IPS-NIHi7 (cell line): ENCODE data around the gene ABHD14A.
"Not testable (repeated sequence)": the region's sequence is repeated elsewhere in the genome, so short reads cannot be mapped to it uniquely, and the experiment has no call there.

ENCODE experiments used
- DNase-seq: peaks from one replicate; pipeline ENCODE4 v3.0.0; 2012; ENCODE audit warnings: mixed read lengths; ENCODE audit errors: extremely low spot score

The ABHD14A gene

DNA sequence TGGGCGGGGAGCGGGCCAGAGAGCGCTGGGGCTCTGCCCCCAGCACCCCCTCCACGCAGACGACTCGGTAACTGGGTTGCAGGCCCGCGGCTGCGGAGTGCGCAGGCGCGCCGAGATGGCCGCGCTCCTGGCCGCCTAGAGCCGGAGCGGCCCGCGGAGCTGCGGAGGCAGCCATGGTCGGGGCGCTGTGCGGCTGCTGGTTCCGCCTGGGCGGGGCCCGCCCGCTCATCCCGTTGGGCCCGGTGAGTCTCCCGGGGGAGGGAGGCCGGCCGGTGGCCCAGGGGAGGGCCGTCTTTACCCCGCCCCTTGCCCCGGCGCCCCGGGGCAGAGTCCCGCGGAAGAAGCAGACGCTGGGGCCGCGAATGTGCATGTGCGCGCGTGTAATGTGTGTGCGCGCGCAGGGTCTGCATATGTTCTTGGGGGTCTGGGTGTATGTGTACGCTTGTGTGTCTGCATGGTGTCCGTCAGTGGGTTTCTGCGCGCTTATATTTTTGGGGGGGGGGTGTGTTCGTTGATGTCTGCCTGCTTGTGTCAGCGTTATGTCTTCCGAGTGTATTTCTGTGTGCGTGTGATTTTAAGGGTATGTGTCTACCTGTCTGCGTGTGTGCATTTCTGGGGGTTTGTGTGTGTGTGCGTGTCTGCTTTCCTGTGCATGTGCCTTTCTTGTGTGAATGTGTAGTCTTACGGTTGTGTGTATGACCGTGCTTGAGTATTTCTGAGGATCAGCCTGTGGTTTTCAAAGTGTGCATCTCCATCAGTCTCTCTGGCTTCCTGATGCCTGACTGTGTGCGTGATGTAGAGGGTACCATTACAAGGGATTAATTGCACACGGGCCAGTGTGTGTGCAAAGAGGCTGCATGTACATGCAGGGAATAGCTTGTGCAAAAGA is at the start of gene ABHD14A:
Gene ABHD14A (plus strand): TSS at position 102 of the 889 bp plus-strand sequence. CDS start 72 bp downstream, at position 174.
- DNase-seq: peak; percentile 83

- DNase-seq: no peak
Observed at GRCh38 chr3:51927061-51927977, 47.5 kb upstream of the ABHD14A start.

DNA sequence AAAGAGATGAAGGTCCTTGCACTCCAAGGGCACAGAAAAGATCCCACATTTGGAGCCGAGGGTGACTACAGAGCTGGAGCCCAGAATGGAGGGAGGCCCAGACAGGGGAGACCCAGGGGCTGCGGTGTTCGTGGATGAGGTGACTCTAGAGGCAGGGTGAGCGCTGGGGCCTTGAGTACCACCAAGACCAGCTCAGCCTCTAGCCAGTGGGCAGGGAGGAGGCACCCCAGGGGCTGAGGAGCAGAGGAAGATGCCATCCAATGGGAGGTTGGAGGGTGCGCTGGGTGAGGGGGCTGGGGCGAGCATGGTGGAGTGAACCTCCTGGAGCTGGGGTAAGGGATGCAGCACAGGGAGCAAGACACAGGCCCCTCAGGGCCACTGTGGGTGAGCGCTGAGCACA is 46.4 kb upstream of the ABHD14A start:
- DNase-seq: no peak

DNA sequence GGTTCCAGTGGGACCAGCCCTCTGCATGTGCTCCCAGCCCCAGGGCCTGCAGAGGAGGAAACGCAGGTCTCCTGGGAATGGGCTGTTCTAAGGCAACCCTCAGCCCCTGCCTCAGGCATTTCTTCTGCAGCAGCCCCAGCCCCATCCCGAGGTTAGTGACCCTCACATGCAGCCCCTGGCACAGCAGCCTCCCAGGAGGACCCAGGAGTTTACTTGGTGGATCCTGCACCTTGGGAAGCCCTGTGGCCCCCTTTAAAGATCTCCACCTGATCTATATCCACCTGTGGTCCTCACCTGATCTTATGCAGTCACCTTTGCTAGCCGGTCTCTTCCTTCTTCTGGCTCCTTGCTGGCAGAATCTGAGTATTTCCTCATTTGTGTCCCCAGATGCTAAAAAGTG is 45.9 kb upstream of the ABHD14A start:
- DNase-seq: not testable (repeated sequence)

- DNase-seq: peak; percentile 86
Observed at GRCh38 chr3:51929420-51930003, 45.4 kb upstream of the ABHD14A start.

DNA sequence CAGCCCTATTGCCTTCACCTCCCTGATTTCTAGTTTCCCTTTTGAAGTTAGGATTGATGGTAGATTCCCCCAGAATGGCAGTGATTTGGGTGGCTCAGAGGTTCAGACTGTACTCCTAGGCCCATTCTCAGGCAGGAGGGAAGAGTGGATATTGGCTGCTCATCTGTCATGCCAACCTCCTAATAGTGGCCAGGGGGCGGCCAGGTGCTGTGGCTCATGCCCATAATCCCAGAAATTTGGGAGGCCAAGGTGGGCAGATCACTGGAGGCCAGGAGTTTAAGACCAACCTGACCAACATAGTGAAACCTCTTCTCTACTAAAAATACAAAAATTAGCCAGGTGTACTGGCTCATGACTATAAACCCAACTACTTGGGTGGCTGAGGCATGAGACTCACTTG is 44.4 kb upstream of the ABHD14A start:
- peak; percentile 3 for DNase-seq

DNA sequence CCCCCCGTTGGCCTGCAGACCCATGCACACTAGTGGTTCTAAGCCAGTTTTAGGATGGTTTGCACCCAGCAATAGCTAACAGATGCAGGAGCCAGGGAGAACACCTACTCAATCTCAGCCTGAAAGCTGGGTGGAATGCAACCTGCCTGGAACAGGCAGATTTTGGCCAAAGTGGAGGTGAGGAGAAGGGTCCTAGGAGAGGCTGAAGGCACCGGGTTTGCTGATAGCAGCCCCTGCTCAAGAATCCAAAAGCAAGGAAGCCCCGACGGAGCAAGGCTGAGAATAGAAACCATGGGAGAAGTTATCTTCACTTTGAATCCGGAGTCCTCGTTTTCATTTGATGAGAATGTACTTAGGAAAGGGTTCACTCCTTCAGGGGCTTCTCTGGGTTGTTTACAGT is 43.1 kb upstream of the ABHD14A start:
- peak; percentile 2 for DNase-seq

DNA sequence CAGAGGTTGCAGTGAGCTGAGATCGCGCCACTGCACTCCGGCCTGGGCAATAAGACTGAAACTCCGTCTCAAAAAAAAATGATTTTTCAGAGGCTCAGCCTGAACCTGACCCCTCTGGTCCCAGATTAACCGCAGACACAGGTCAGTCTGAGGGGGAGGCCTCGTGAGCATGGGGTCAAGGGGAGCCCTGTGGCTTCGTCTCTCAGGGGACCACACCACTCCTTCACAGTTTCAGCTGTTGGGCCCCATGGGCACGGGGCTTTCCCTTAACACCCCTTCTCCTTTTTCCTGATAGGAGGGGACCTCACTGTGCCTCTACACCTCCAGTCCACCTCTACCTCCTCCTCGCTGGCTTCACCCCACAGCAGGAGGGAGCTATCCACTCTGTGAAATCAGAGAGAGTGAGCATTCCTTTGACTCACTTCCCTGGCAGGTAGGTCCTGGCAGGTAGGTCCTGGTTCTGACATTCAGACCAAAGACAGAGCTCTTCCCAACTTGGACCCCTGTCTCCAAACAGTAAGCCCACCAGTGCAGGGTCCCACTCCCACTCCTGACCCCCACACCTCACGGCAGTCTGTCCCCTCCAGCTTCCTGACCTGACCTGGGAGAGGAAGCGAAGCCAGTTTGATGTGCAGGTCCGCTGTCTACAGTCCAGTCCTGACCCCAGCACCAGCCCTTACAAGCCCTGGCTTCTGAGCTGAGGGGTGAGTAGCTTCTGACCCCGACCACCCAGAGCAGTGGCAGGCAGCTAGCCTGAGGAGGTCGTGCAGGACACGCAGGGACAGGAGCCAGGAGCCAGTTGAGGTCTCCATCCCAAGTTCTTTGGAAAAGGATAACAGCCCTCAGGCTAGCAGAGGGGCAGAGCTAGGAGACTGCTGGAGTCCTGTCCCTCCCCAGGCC is 42.1 kb upstream of the ABHD14A start:
- DNase-seq: peak; percentile 7

GRCh38 chr3:51933471-51934138 is 41.3 kb upstream of the ABHD14A start:
- peak; percentile 4 for DNase-seq

GRCh38 chr3:51934139-51934850 is 40.6 kb upstream of the ABHD14A start:
- peak; percentile 11 for DNase-seq

DNA sequence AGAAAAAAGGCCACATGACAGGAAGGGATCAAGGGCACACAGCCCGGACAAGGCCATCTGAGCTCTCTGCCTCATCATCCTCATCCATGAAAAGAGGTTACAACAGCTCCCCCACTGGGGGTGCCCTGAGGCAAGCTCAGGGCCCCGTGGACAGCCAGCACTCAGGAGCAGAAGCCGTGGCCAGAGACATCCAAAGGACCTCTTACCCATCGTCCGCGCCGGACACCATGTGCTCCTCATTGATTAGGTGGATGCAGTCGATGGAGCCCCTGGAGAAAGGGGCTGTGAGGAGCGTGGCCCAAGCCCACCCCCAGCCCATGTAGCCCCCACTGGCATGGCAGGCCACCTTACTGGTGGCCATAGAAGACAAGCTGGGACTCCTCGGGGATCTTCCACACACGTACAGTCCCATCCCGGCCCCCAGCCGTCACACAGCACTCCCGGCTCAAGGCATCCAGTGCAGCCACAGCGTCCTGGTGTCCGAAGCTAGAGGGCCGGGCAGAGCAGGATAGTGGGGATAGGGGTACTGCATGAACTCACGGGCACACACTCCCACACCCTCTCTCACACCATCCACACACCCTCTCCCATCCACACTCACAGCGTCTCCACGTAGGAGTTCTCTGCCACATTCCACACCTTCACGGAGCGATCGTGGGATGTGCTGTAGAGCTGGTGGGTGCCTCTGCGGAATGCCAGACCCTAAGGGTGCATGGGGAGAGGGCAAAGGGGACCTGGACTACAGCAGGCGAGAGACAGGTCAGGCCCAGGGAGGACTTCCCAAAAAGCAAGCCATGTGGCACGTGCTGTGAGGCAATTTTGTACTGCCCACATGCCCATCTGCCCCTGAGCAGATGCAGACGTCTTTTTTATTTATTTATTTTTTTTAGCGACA is 39.6 kb upstream of the ABHD14A start:
- DNase-seq: no peak

GRCh38 chr3:51935886-51936755 is 38.7 kb upstream of the ABHD14A start:
- DNase-seq: no peak

DNA sequence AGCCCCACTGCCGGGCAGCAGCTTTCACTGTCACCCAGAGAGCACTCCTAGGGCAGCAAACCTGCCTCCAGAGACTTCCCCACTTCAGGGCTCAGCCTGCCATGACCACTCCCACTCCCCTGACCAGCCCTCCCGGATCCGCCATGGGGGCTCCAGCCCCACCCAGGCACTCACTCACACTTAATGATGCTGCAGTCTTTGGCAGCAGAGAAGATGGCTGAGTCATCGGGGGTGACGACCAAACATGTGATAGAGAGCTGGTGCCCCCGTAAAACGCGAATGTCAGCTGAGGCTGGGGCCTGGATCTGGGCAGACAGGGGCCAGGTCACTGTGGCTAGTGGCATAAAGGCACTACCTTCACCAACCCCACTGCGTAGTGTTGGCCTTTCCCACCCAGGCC is 37.9 kb upstream of the ABHD14A start:
- no peak for DNase-seq

GRCh38 chr3:51937611-51938450 is 37.0 kb upstream of the ABHD14A start:
- no peak for DNase-seq

DNA sequence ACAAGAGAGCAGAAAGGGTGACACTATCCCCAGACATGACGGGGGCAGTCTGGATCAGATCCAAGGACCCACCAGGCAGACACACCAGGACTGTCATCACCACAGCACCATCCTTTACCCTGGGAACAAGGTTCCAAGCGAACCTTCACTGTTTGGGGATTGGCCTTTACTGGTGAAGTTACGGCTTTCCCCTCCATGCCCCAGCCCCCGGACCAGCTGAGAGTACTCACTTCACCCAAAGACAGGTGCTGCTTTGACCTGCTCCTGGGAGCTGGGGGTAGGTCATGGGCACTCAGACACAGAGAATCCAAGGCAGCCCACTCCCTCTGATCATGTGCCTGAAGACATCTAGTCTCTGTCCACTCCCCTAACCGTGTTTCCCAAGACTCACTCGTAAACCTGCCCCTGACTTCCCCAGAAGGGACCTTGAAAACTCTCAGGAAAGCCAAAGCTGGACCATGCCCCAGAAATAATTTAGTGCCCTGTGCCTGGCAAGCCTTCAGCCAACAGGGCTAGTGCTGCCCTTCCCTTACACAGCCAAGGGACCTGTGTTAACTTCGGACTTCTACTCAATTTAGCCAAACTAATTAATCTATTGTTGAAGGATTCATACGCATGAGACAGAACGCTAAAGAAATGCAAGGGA is 36.0 kb upstream of the ABHD14A start:
- DNase-seq: no peak
